ENCODE measurements around the gene GSG1. TPM values are rescaled to one million over a fixed set of nuclear protein-coding genes. Genes with fewer than 3 reads are reported as not detected.

The GSG1 gene
- total RNA-seq, 2 donors from 2014 or later, result not detected

DNA sequence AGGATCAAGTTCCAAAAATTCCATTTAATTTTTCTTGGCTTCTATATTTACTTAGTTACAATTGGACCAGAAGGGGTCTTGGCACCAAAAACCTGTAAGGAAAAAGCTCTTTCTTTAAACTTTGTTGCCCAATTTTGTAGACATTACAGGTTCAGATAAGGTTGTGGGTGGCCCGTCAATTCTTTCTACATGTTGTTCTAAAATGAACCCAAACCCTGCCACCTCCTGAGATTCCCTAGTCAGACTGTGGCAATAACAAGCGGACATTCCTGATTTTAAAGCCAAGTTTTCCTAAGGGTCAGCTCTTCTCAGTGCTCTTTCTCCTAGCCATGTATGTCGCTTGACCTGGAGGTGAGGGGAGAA, 45.0 kb upstream of the GSG1 start:
- no peak overlapping the region for H3K27ac ChIP-seq

DNA sequence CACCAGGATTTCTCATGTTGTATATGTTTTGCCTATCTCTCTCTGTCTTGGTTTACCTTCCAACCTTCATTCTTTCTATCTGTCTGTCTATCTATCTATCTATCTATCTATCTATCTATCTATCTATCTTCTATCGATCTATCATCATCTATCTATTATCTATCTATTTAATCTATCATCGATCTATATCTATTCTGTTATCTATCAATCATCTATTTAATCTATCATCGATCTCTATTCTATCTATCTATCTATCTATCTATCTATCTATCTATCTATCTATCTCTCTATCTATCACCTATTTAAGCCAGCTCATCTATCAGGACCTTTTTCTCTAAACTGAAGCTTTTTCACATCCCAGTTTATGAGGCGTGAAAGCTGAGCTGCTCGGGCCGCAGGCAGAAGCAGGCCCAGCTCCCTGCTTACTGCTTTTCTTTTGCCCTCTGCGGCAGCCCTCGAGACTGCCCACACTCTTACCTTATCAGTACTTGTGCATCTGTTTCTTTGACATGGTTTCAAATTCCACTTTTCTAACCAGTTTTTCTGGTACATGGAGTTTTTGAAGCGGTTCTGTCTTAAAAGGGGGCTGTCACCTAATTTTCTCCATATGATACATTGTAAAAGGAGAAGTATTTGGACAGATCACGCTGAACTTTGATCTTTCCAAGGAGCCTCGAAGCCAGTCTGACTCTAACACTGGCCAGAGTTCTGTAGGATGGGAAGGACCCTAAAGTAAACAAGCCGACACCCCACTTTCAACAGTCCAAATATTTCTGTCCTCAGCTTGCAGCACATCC, 44.4 kb upstream of the GSG1 start:
- intact Hi-C loops (cut with DNase I), result no loop called here
- no peak for DNase-seq

More for the DNA sequence above, 45.0 kb upstream of the GSG1 start:
- Histone ChIP-seq H3K36me3 (no peaks in the 10 kb centered on the region), H3K9me3 (no peaks in the 10 kb centered on the region), H3K27me3 (no peaks in the 10 kb centered on the region), H3K9ac (ENCODE audit: low read depth in 2 of 2, low read length in 2 of 2) (no peak overlapping the region), H3K4me3 (no peak overlapping the region), H3K4me1 (no peaks in the 10 kb centered on the region)
- intact Hi-C loops (cut with DNase I), result no loop called here
- no peak for DNase-seq
- TF ChIP-seq, protein P1, sequence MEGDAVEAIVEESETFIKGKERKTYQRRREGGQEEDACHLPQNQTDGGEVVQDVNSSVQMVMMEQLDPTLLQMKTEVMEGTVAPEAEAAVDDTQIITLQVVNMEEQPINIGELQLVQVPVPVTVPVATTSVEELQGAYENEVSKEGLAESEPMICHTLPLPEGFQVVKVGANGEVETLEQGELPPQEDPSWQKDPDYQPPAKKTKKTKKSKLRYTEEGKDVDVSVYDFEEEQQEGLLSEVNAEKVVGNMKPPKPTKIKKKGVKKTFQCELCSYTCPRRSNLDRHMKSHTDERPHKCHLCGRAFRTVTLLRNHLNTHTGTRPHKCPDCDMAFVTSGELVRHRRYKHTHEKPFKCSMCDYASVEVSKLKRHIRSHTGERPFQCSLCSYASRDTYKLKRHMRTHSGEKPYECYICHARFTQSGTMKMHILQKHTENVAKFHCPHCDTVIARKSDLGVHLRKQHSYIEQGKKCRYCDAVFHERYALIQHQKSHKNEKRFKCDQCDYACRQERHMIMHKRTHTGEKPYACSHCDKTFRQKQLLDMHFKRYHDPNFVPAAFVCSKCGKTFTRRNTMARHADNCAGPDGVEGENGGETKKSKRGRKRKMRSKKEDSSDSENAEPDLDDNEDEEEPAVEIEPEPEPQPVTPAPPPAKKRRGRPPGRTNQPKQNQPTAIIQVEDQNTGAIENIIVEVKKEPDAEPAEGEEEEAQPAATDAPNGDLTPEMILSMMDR (IDR thresholded peaks at IDR 0.05), result no peak

DNA sequence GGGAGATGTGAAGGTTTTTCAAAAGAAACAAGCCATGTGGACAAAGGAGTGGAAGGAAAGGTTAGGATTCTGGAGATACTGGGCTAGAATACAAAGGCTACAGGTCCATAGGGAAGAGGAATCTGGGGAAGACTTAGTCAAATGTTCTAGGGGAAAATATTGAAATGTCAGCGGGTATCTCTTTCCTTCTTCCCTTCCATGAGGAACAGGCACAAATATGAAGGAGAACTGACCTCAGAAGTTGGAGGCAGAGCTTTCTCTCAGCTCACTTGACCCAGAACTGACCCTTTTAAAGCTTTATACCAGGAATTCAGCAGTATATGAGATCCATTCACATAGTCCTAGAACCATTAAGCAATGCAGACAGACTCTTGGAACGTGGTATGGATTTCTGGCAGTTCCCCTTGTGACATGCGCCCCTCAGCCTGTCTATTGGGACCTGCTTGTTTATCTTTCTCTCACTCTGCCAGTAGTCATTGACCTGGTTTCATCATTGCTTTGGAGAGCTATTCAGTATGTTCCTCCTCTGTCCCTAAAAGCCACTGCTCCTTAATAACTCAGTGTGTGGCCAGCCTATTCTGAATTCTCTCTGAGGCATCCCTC, 43.0 kb upstream of the GSG1 start:
- no peaks in the 10 kb centered on the region for H3K4me1 ChIP-seq
- H3K9me3 ChIP-seq, result no peaks in the 10 kb centered on the region
- intact Hi-C loops (cut with DNase I), result no loop called here
- no peak overlapping the region for H3K27ac ChIP-seq
- no peaks in the 10 kb centered on the region for H3K36me3 ChIP-seq
- no peak overlapping the region for H3K9ac ChIP-seq (ENCODE audit: low read depth in 2 of 2, low read length in 2 of 2)
- H3K4me3 ChIP-seq, result no peak overlapping the region
- DNase-seq, result no peak
- TF ChIP-seq, protein P1 (IDR thresholded peaks at IDR 0.05), result no peak
- no peaks in the 10 kb centered on the region for H3K27me3 ChIP-seq

More for the DNA sequence above, 44.4 kb upstream of the GSG1 start:
- H3K9ac ChIP-seq (ENCODE audit: low read depth in 2 of 2, low read length in 2 of 2), result no peak overlapping the region
- H3K27ac ChIP-seq, result no peak overlapping the region
- H3K4me1 ChIP-seq, result no peaks in the 10 kb centered on the region
- TF ChIP-seq, protein P1 (IDR thresholded peaks at IDR 0.05), result no peak
- H3K4me3 ChIP-seq, result no peak overlapping the region
- no peaks in the 10 kb centered on the region for H3K36me3 ChIP-seq
- no peaks in the 10 kb centered on the region for H3K27me3 ChIP-seq
- no peaks in the 10 kb centered on the region for H3K9me3 ChIP-seq

DNA sequence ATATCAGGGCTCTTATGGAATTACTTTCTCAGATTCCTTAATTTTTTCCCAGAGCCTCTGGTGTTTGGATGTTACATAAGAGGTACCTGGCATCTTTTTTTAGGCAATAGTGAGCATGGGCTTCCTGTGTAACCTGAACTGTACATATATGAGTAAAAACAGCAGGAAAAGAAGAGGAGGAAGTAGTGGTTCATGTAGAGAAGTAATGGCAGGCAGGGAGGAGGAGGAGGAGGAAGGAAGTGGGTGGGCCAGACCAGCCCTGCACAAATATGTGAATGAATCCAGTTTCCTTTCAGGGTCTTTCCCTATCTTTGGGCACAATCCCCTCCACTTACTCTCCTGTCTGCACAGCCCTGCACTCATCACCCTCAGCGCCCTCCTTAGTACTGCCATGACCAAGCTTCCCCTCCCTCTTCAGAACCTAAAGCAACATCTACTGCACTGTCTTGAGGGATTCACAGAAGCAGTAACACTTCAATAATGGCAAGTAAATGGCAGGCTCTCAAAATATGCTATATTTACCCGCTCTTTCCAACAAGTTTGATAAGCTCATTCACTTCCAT, 40.9 kb upstream of the GSG1 start:
- no peak for DNase-seq
- Histone ChIP-seq H3K36me3 (no peaks in the 10 kb centered on the region), H3K4me1 (no peaks in the 10 kb centered on the region), H3K27ac (no peak overlapping the region), H3K9me3 (no peaks in the 10 kb centered on the region), H3K4me3 (no peak overlapping the region), H3K27me3 (no peaks in the 10 kb centered on the region), H3K9ac (ENCODE audit: low read depth in 2 of 2, low read length in 2 of 2) (no peak overlapping the region)
- intact Hi-C loops (cut with DNase I), result no loop called here
- TF ChIP-seq, protein P1 (IDR thresholded peaks at IDR 0.05), result no peak

DNA sequence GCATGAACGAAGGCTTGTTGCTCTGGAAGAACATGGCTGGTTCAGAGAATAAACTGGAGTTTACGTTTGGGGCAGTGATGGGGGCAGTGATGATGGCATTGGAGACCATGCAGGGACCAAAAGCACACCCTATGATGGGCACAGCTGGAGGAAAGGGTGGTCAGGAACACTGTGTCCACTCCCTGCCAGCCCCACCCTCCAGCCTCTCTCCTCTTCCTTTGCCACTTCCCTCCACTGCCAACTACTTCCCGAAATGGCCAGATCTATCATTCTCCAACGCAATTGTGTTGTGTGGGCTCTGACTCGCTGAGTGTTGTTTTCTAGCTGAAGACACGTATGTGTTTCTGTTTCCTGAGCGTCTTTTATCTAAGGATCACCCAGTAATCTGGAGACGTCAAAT, 39.3 kb upstream of the GSG1 start:
- Histone ChIP-seq H3K36me3 (no peaks in the 10 kb centered on the region), H3K9me3 (no peaks in the 10 kb centered on the region), H3K27me3 (no peaks in the 10 kb centered on the region), H3K4me3 (no peak overlapping the region), H3K4me1 (no peaks in the 10 kb centered on the region), H3K9ac (ENCODE audit: low read depth in 2 of 2, low read length in 2 of 2) (no peak overlapping the region), H3K27ac (no peak overlapping the region)
- TF ChIP-seq, protein P1 (IDR thresholded peaks at IDR 0.05), result no peak
- intact Hi-C loops (cut with DNase I), result no loop called here
- DNase-seq, result no peak

All from colonic mucosa (tissue), 4 donors.